GM12891 (cell line): Measurements from ENCODE around the gene SALL3.

ENCODE experiments used
- POLR2A ChIP-seq: IDR thresholded peaks from 2 replicates; pipeline ENCODE4 v1.6.1; 2011; ENCODE audit warnings: low read depth, low read length, control low read depth
- POLR2AphosphoS5 ChIP-seq: IDR thresholded peaks from 2 replicates; pipeline ENCODE4 v1.6.1; 2011; ENCODE audit warnings: low read depth, low read length, control low read depth
- POU2F2 ChIP-seq: IDR thresholded peaks from 2 replicates; pipeline ENCODE4 v1.6.1; 2011; ENCODE audit warnings: low read depth, mild to moderate bottlenecking, control low read depth, low read length, moderate library complexity
- SPI1 ChIP-seq: IDR thresholded peaks from 2 replicates; pipeline ENCODE4 v1.6.1; 2011; ENCODE audit warnings: low read depth, low read length, control low read depth
- TAF1 ChIP-seq: IDR thresholded peaks from 2 replicates; pipeline ENCODE4 v1.6.1; 2011; ENCODE audit warnings: low read depth, low read length, control low read depth

- TF ChIP-seq POLR2A (no peak), POU2F2 (no peak), POLR2AphosphoS5 (no peak), TAF1 (no peak), SPI1 (no peak)
Observed at GRCh38 chr18:78981989-78982620, 2.5 kb downstream of the SALL3 start.
